OCI-LY7 (cell line): Measurements from ENCODE around the gene KDM6B.

Experiments used
- EZH2phosphoT487 ChIP-seq: fragments of 200-600 bp; sonication (generic); IDR thresholded peaks from 2 replicates; pipeline ENCODE4 v1.6.1; 2018; ENCODE audit warnings: low read depth, borderline replicate concordance, mild to moderate bottlenecking, mixed run types, antibody characterized with exemption, low read length, moderate library complexity, mixed read lengths
- TF ChIP-seq, protein P1 (sequence below): fragments of 200-600 bp; sonication (generic); conservative IDR thresholded peaks from 2 replicates; pipeline ENCODE4 v1.5.1; 2014; ENCODE audit warnings: mild to moderate bottlenecking, antibody characterized with exemption, low read length, moderate library complexity, mixed read lengths

DNA sequence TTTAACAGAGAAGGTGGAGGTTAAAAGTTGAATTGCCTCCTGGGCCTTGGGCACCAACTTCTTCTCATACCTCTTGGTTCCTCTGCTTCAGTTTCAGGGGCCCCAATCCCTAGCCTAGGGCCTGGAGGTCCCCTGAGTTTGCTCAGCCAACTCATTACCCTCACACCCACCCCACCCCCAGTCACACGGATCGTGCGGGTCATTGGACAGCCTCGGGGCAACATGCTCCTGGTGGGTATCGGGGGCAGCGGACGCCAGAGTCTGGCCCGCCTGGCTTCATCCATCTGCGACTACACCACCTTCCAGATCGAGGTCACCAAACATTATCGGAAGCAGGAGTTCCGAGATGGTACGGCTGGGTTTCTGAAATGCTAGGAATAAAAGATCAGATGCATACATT lies 36.0 kb upstream of the KDM6B start:
- TF ChIP-seq, protein P1, sequence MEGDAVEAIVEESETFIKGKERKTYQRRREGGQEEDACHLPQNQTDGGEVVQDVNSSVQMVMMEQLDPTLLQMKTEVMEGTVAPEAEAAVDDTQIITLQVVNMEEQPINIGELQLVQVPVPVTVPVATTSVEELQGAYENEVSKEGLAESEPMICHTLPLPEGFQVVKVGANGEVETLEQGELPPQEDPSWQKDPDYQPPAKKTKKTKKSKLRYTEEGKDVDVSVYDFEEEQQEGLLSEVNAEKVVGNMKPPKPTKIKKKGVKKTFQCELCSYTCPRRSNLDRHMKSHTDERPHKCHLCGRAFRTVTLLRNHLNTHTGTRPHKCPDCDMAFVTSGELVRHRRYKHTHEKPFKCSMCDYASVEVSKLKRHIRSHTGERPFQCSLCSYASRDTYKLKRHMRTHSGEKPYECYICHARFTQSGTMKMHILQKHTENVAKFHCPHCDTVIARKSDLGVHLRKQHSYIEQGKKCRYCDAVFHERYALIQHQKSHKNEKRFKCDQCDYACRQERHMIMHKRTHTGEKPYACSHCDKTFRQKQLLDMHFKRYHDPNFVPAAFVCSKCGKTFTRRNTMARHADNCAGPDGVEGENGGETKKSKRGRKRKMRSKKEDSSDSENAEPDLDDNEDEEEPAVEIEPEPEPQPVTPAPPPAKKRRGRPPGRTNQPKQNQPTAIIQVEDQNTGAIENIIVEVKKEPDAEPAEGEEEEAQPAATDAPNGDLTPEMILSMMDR, result no peak
- no peak for TF ChIP-seq EZH2phosphoT487
